HepG2 (cell line): Measurements from ENCODE around the gene FOXS1. TPM values are rescaled to one million over a fixed set of nuclear protein-coding genes. Genes with fewer than 3 reads are reported as not detected.

Experiments
- AHR ChIP-seq: IDR thresholded peaks from 2 replicates; pipeline ENCODE4 v1.6.1; 2018; ENCODE audit warnings: missing genetic modification reagents, missing compliant biosample characterization
- CHD2 ChIP-seq: IDR thresholded peaks from 2 replicates; pipeline ENCODE4 v1.6.1; 2011; ENCODE audit warnings: low read depth, low read length, improper control_type of control experiment
- DZIP1 ChIP-seq: sonication (generic); formaldehyde crosslinking; IDR thresholded peaks from 2 replicates; pipeline ENCODE4 v1.5.0; 2020; ENCODE audit warnings: mild to moderate bottlenecking, missing genetic modification reagents
- EHMT2 ChIP-seq: fragments of 200-600 bp; sonication (generic); IDR thresholded peaks from 2 replicates; pipeline ENCODE4 v1.7.0; 2017; ENCODE audit warnings: antibody characterized with exemption, low read depth, low read length, borderline replicate concordance
- HMGXB3 ChIP-seq: sonication (generic); formaldehyde crosslinking; IDR thresholded peaks from 2 replicates; pipeline ENCODE4 v1.4.0; 2020; ENCODE audit warnings: missing genetic modification reagents, borderline replicate concordance
- MYC ChIP-seq: sonication (generic); formaldehyde crosslinking; IDR thresholded peaks from 2 replicates; pipeline ENCODE4 v1.9.0; 2021; ENCODE audit warnings: missing genetic modification reagents, borderline replicate concordance
- USF2 ChIP-seq, 2 experiments: sonication (generic) in 1 of 2; formaldehyde crosslinking in 1 of 2; IDR thresholded peaks; 2 replicates each; pipeline versions ENCODE4 v1.5.1 to v1.6.1; 2011 to 2020; ENCODE audit warnings: borderline replicate concordance in 1 of 2, low read depth in 1 of 2, low read length in 1 of 2, mild to moderate bottlenecking in 1 of 2, missing genetic modification reagents in 1 of 2, moderate library complexity in 1 of 2
- ZNF18 ChIP-seq: sonication (generic); formaldehyde crosslinking; IDR thresholded peaks from 2 replicates; pipeline ENCODE4 v1.8.0; 2022; ENCODE audit warnings: mild to moderate bottlenecking, missing genetic modification reagents; ENCODE audit not compliant: insufficient replicate concordance
- ZNF20 ChIP-seq: sonication (generic); formaldehyde crosslinking; IDR thresholded peaks from 2 replicates; pipeline ENCODE4 v1.4.0; 2020; ENCODE audit warnings: mild to moderate bottlenecking, moderate library complexity, missing genetic modification reagents
- ZNF251 ChIP-seq: sonication (generic); formaldehyde crosslinking; IDR thresholded peaks from 2 replicates; pipeline ENCODE4 v1.9.0; 2021; ENCODE audit warnings: mild to moderate bottlenecking, missing genetic modification reagents
- ZNF619 ChIP-seq: sonication (generic); formaldehyde crosslinking; IDR thresholded peaks from 2 replicates; pipeline ENCODE4 v1.4.0; 2020; ENCODE audit warnings: mild to moderate bottlenecking, missing genetic modification reagents
- ZNF713 ChIP-seq: sonication (generic); formaldehyde crosslinking; IDR thresholded peaks from 2 replicates; pipeline ENCODE4 v1.4.0; 2020; ENCODE audit warnings: mild to moderate bottlenecking, missing genetic modification reagents
- ZNF770 ChIP-seq: sonication (generic); formaldehyde crosslinking; IDR thresholded peaks from 2 replicates; pipeline ENCODE4 v1.5.0; 2020; ENCODE audit warnings: mild to moderate bottlenecking, missing genetic modification reagents
- ZSCAN12 ChIP-seq: sonication (generic); formaldehyde crosslinking; IDR thresholded peaks from 2 replicates; pipeline ENCODE4 v1.9.0; 2021; ENCODE audit warnings: mild to moderate bottlenecking, missing genetic modification reagents
- polyA plus RNA-seq, 8 experiments: library from polyadenylated mRNA; depleted of rRNA in 3 of 8; stranded (reverse) in 7 of 8; unstranded in 1 of 8; fragments of >200 nt; fragmentation: Illumina TruSeq in 4 of 8; extraction: Trizol in 4 of 8; gene quantifications; 2 replicates each; pipeline versions ENCODE4 v1.2.1 to v1.2.3, GENCODE V29; 2011 to 2016; ENCODE audit warnings: low read depth in 4 of 8, missing spikeins in 1 of 8, mixed read lengths in 1 of 8; ENCODE audit not compliant: insufficient read depth in 1 of 8
- total RNA-seq, 5 experiments: library from RNA; depleted of rRNA; stranded (reverse); fragments of >200 nt; fragmentation: Illumina TruSeq; extraction: Trizol; gene quantifications; 2 replicates each; pipeline ENCODE4 v1.2.3, GENCODE V29; 2016; ENCODE audit warnings: low read depth in 1 of 5

Gene FOXS1
- total and polyA plus RNA-seq, 2 of the 13 experiments (the other 11 are each of a cell fraction or from before 2014, with no cell fraction given), result not detected

GRCh38 chr20:31822421-31823330 lies 22.7 kb downstream of the FOXS1 start (continued):
- TF ChIP-seq DZIP1 (peak; percentile 78; the same call in 1 of the 2 replicates), ZNF713 (CRISPR knock-in tag) (no peak), ZSCAN12 (CRISPR knock-in tag) (no peak), ZNF251 (CRISPR knock-in tag) (no peak), ZNF619 (CRISPR knock-in tag) (no peak), ZNF770 (CRISPR knock-in tag) (no peak), AHR (CRISPR knock-in tag) (no peak), ZNF18 (no peak), EHMT2 (no peak), ZNF20 (CRISPR knock-in tag) (no peak), CHD2 (no peak), MYC (CRISPR knock-in tag) (peak; percentile 61; the same call in 1 of the 2 replicates), HMGXB3 (no peak), USF2 (IDR thresholded peaks at IDR 0.05; ENCODE audit: low read depth, low read length) (no peak), USF2 (CRISPR knock-in tag; IDR thresholded peaks at IDR 0.05; ENCODE audit: borderline replicate concordance) (no peak)
